Fibroblast of skin of right biceps (primary cell): ENCODE data around the gene IGF2BP1.
A peak's percentile ranks its signal among the peaks of the same experiment; 100 is the strongest.
"Not testable (repeated sequence)": the region's sequence is repeated elsewhere in the genome, so short reads cannot be mapped to it uniquely, and the experiment has no call there.

ENCODE experiments used
- DNase-seq: peaks from one replicate; pipeline ENCODE4 v3.0.0-alpha.2; 2013

IGF2BP1 gene

GRCh38 chr17:48995974-48996721, 1.0 kb upstream of the IGF2BP1 start:
- DNase-seq: no peak

DNA sequence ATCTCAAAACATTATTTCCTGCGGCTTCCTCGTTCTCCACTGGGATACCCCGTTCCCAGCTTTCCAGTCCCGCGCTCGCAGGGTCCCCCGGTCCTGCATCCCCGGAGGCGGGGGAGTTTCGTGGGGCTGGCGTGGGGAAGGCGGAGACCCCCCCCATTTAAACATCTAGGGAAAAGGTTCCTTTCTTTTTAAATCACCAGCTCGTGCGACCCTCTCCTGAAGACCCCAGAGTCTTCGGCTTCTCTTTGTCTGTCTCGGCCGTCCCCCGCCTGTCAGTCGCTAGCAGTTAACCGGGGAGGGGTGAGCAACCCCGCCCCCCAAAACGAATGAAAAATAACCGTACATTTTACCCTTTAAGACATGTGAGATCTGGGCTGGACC, 473 bp upstream of the IGF2BP1 start:
- DNase-seq: no peak

- DNase-seq: peak; percentile 54
These were observed 822 bp downstream of the IGF2BP1 start for GRCh38 chr17:48997827-48998586.

DNA sequence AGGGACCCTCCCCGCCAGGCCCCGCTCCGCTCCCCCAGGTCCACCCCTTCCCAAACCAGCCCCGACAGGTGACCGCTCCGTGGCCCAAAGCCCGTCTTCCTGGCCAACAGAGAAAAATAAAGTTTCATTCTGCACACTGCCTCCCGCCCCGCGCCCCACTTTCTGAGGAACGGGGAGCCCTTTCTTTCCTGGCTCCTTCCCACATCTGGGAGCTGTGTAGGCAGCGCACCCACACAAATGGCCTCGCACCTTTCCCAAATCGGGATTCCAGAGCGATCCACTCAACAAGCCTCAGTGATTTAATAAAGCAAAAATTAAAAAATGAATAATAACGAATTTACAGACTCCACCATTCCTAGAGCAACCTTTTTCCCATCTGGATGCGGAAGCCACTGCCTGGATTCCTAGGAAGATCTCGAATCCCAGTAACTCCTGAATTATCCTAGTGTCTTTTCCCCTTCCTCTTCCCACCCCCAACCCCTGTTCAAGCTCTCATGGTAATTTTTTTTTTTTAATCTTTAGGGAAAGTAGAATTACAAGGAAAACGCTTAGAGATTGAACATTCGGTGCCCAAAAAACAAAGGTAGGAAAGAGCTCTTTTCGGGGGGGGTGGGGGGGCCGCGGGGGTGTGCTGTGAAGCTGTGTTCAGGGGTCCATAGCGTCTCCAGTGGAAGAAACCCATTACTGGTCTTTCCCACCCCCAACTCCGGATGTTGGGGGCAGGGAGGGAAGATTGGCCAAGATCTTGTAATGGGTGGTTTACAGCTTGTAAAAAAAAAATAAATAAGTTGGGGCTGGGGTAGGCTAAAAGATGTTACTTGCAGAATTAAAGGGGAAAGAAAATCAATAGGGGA, 1.6 kb downstream of the IGF2BP1 start:
- peak; percentile 78 for DNase-seq

DNA sequence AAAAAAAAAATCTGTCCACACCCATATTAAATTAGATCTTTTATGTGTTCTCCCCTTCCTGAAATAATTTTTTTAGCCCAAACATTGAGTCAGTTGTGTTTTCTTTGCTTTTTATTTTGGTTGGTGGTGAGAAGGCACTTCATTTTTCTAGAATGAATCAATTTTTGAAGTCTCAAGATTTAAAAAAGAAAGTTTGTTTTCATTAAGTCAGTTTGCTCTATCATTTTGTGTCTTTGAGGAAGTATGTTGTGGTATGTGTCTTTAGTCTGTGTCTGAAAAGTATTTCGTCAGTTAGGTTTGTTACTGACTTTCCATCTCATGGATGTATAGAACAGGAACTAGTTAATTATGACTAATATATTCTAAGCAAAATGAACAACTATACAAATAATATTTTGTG, 3.8 kb downstream of the IGF2BP1 start:
- peak; percentile 89 for DNase-seq

DNA sequence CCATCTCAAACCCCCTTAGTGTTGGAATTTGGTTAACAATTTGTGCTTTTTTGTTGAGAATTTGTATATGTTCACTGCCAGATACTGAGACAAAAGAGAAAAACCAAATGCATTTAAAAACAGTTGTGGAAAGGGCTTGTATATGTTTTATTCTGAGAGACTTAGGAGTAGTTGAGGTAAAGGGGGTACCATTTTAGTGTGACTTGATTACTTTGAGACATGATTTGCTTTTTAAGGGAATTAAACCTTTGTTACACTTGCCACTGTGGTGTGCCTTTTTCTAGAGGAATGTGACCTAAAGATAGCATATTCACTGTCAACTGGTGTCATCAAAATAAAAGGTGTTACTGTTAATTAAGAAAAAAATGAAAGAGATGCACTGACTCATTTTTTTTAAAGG, 4.5 kb downstream of the IGF2BP1 start:
- DNase-seq: no peak

DNA sequence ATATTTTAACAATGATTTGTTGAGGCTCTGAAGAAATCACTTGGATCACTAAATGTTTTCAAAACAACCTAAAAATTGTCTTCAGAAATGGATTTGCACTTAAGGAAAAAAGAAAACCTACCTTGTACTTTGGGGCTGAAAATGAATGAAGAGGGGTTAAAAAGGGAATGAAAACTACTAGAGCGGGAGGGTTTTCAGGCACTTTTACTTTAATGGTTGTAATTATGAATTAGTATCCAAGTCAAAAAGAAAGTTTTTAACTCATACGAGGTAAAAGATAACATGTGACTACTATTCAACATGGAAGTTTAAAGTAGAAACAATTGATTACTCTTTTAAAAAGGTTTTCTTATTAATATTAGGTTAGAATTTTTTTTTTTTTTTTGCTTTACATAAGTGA, 5.1 kb downstream of the IGF2BP1 start:
- DNase-seq: no peak

GRCh38 chr17:49002766-49003165, 5.6 kb downstream of the IGF2BP1 start:
- DNase-seq: no peak

DNA sequence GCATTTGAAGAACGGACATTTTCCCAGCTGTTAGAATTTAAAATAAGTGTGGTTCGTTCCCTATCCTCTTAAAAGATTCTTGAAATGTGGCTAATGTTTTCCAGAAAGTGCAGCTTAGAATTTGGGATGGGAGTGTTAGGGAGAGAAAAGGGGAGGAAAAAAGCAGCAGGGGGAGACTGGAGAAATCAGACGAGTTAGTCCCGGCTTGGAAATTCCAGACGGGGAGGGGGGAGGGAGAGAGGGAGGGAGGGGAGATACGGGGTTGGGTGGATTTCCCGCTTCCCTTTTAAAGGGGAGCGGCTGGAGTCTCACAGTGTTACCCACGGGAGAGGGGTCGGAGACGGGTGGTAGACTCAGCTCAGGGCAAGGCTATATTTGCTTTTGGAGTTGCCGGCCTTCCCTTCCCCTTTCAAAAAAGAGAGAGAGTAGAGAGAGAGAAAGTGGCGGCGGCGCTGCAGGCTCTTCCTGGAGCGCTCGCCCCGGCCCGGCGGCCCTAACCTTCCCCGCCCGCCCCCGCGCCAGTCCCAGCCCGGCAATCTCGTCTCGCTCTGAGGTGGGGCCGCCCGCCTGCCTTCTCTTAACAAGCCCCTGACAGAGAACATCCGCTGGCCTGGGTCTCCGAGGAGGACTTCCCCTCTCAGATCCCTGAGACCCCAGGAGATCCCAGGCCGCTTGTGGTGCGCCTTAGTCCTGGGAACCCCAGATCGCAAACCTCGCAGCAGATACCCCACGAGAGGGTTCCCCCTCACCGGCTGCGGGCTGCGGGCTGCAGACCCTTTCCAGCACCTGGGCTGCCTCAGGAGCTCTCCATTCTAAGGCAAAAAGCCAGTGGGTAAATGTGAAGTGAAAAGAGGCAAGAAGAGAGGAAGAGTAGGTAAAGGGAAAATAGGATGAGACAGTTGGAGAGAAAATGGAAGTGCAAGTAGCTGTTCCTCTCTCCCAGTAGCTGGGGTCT, 6.6 kb downstream of the IGF2BP1 start:
- peak; percentile 69 for DNase-seq

- no peak for DNase-seq
These were observed 8.0 kb downstream of the IGF2BP1 start for GRCh38 chr17:49005140-49005539.

DNA sequence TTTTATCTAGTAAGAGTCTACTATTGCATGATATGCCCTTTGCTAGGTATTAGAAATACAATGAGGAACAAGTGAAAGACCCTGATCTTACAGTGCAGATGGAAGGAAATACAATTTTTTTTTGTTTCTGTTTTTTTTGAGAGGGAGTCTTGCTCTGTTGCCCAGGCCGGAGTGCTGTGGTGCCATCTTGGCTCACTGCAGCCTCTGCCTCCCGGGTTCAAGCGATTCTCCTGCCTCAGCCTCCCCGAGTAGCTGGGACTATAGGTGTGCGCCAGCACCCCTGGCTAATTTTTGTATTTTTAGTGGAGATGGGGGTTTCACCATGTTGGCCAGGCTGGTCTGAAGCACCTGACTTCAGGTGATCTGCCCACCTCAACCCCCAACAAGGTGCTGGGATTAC, 11.7 kb downstream of the IGF2BP1 start:
- not testable (repeated sequence) for DNase-seq

GRCh38 chr17:49012769-49013255, 15.6 kb downstream of the IGF2BP1 start:
- no peak for DNase-seq

DNA sequence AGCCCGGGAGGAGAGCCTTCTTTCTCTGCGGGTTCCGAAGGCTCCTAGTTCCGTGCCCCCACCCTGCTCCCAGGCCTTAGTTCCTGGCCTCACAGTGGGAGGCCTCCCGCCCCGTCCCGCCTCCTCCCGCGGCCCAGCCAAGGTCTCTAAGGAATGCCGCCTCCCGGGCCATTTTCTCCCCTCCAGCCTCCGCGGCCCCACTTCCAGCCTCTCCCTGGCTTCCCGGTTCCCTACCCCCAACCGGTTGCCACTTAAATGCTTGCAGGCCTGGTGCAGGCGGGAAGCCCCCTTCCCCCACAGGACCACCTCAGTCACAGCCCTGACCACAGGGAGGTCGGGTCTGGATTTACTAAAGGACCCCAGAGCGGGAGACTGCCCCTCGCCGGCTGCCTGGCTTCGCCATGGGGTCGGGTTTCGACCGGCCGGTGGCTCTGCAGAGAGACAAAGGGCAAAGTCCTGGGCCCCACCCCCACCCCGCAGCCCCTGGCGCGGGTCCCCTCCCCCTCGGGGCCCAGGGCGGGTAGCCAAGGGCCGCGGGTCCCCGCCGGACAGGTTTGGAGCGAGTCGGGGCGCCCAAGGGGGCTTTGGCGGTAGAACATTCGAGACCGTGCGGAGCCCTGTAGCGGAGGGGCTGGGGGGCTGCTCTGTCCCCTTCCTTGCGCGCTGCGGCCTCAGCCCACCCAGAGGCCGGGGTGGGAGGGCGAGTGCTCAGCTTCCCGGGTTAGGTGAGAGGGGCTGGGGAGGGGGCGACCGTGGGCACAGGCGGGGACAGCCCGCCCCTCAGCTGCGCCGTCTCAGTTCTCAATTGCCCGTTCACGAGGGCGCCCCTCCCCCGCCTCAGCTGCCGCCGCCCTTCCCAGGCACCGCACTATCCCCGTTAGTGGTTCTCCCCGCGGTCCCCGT, 16.4 kb downstream of the IGF2BP1 start:
- DNase-seq: peak; percentile 70

DNA sequence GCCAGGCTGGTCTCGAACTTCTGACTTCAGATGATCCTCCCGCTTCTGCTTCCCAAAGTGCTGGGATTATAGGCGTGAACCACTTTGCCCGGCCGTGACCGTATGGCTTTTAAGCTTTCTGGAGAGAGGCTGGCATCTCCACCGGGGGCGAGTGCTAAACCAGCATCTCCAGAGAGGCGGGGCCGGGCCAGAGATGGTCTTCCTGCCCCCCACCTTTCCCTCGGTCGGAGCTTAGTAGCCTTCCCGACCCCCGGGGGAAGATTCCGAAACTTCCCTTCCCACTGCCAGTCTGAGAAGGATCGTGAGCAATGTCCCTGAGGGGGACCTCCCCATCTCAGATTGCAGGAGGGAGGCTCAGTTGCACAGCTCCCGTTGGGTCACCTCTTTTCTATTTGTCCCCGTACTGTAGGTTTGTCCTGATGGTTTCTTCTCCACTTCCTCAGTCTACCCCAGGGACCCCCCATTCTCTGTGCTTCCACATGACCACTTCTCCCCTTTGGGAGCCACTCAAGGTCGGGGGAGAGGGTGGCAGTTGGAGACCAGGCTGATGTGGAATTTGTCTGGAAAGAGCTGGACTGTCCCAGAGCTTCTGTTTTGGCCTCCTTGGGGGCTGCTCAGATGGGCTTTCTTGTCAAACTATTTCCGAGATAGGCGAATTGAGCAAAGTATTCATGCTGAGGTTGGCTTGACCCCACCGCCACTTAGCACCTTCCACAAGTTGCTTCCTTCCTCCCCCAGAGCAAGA, 18.2 kb downstream of the IGF2BP1 start:
- no peak for DNase-seq

DNA sequence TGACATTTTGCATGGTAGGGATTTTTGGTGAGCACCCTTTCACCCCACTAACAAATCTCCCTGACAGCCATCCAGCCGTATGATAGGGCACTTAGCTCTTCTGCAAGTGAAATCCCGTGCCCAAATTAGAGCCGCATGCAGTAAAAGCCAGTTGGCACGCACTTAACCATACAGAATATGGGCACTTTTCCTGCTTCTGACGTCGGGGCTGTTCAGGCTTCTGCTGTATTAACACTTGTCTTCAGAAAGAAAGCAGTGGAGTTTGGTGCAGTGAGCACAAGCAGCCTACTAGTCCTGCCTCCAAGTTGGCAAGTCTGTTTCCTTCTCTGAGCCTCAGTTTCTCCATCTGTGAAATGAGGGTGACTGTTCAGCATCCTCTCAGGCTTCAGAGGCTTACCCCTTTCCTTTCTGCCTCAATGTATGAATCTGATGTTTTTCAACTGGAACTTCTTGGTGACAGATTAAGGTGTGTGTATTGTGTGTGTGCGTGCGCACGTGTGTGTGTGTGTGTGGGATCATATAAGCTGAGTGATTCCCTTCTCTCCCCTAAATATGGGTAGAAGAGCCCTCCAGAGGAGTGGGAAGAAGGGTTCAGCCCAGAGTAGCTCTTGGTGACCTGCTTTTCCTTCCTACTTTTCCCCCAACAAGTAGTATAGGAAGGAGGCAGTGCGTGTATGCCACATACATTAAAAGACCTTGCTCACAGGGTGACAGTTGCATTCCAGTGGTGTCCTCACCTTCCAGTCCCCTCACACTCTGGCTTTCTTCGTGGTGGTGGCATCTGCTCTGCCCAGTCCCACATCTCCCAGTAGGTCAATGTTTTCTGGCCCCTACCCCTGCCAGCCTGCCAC, 19.0 kb downstream of the IGF2BP1 start:
- DNase-seq: peak; percentile 10

- peak; percentile 69 for DNase-seq
These were observed 19.7 kb downstream of the IGF2BP1 start for GRCh38 chr17:49016775-49017463.

- no peak for DNase-seq
These were observed 21.0 kb downstream of the IGF2BP1 start for GRCh38 chr17:49018116-49018612.

GRCh38 chr17:49018748-49019147, 21.6 kb downstream of the IGF2BP1 start:
- no peak for DNase-seq
